A673 (cell line): ENCODE data around the gene C10orf90. TPM values are rescaled to one million over a fixed set of nuclear protein-coding genes. Genes with fewer than 3 reads are reported as not detected.

Experiments used
- BruUV-seq: library from RNA; stranded (reverse); fragments of 400-500 nt; replicated peaks from 2 replicates; lab custom pipeline; 2021; lab: Mats Ljungman, UMichigan
- CTCF ChIA-PET: fragments of 300-600 bp; sonication (Branson Sonifier 250); formaldehyde crosslinking; loops from one replicate; lab custom pipeline; 2022; ENCODE audit warnings: antibody characterized with exemption; lab: Charles Lee
- POLR2A ChIA-PET: fragments of 300-600 bp; sonication (Branson Sonifier 250); formaldehyde crosslinking; loops from one replicate; lab custom pipeline; 2022; ENCODE audit warnings: antibody characterized with exemption; ENCODE audit not compliant: low non-redundant PET; lab: Charles Lee
- DNase-seq: peaks from one replicate; pipeline ENCODE4 v3.0.0-alpha.2; 2015; ENCODE audit warnings: low spot score
- H3K27ac ChIP-seq: fragments of 200-600 bp; sonication (generic); 2 replicates; pipeline ENCODE4 v1.5.1; 2016; ENCODE audit warnings: mixed run types, low read depth, mild to moderate bottlenecking, mixed read lengths, antibody characterized with exemption, low read length; ENCODE audit not compliant: poor library complexity, severe bottlenecking
- H3K27me3 ChIP-seq: fragments of 200-600 bp; sonication (generic); replicated peaks from 2 replicates; pipeline ENCODE4 v1.6.1; 2017; ENCODE audit warnings: mixed run types, low read depth, mild to moderate bottlenecking, mixed read lengths, antibody characterized with exemption, low read length; ENCODE audit not compliant: insufficient read depth, poor library complexity
- H3K36me3 ChIP-seq: fragments of 200-600 bp; sonication (generic); 2 replicates; pipeline ENCODE4 v1.6.1; 2016; ENCODE audit warnings: mixed run types, mild to moderate bottlenecking, mixed read lengths, antibody characterized with exemption, low read length; ENCODE audit not compliant: insufficient read depth, poor library complexity, severe bottlenecking
- H3K4me1 ChIP-seq: fragments of 200-600 bp; sonication (generic); 2 replicates; pipeline ENCODE4 v1.6.1; 2017; ENCODE audit warnings: mixed run types, mild to moderate bottlenecking, mixed read lengths, antibody characterized with exemption, low read length; ENCODE audit not compliant: insufficient read depth, poor library complexity, severe bottlenecking
- H3K4me3 ChIP-seq: fragments of 200-600 bp; sonication (generic); 2 replicates; pipeline ENCODE4 v1.5.1; 2016; ENCODE audit warnings: low read depth, mixed run types, mild to moderate bottlenecking, mixed read lengths, low read length; ENCODE audit not compliant: poor library complexity, severe bottlenecking
- H3K9me3 ChIP-seq: fragments of 200-600 bp; sonication (generic); 2 replicates; pipeline ENCODE4 v1.6.1; 2016; ENCODE audit warnings: mixed run types, low read depth, mild to moderate bottlenecking, mixed read lengths, antibody characterized with exemption, low read length; ENCODE audit not compliant: poor library complexity, severe bottlenecking
- EZH2 ChIP-seq: fragments of 200-600 bp; sonication (generic); IDR thresholded peaks from 2 replicates; pipeline ENCODE4 v1.6.1; 2017; ENCODE audit warnings: borderline replicate concordance, low read depth, mild to moderate bottlenecking, mixed read lengths, antibody characterized with exemption, low read length; ENCODE audit not compliant: poor library complexity, severe bottlenecking
- intact Hi-C: fragments of 100-400 bp; cut with micrococcal nuclease; formaldehyde crosslinking; loops from one replicate; pipeline ENCODE4 v1.10.0; 2022; ENCODE audit not compliant: unreplicated experiment
- total RNA-seq: library from RNA; stranded (reverse); gene quantifications from 2 replicates; pipeline ENCODE4 v1.2.3, GENCODE V29; 2021
- TF ChIP-seq, protein P1 (sequence below): fragments of 300-800, 200-600 bp; sonication (generic); conservative IDR thresholded peaks from 2 replicates; pipeline ENCODE4 v1.5.1; 2017; ENCODE audit warnings: low read depth, mild to moderate bottlenecking, antibody characterized with exemption, low read length, moderate library complexity, mixed read lengths

Gene C10orf90
- total RNA-seq, 1 experiment from 2014 or later: not detected

DNA sequence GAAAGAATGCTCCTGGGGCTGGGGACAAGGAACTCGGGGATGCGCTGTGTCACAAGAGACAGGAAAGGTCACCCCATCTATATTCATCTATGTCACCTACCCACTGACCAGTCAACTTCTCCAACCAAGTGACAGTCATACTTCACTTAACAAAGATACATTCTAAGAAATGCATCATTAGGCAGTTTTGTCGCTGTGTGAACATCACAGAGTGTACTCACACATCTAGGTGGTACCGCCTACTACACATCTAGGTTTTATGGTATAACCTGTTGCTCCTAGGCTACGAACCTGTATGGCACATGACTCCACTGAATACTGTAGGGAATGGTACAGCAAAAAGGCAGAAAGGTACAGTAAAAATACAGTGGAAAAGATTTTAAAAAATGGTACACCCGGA is 278.4 kb downstream of the C10orf90 start:
- intact Hi-C loops: no loop called here
- TF ChIP-seq, protein P1, sequence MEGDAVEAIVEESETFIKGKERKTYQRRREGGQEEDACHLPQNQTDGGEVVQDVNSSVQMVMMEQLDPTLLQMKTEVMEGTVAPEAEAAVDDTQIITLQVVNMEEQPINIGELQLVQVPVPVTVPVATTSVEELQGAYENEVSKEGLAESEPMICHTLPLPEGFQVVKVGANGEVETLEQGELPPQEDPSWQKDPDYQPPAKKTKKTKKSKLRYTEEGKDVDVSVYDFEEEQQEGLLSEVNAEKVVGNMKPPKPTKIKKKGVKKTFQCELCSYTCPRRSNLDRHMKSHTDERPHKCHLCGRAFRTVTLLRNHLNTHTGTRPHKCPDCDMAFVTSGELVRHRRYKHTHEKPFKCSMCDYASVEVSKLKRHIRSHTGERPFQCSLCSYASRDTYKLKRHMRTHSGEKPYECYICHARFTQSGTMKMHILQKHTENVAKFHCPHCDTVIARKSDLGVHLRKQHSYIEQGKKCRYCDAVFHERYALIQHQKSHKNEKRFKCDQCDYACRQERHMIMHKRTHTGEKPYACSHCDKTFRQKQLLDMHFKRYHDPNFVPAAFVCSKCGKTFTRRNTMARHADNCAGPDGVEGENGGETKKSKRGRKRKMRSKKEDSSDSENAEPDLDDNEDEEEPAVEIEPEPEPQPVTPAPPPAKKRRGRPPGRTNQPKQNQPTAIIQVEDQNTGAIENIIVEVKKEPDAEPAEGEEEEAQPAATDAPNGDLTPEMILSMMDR: no peak
- TF ChIP-seq EZH2: no peak
- ChIA-PET POLR2A (no interaction called here), CTCF (no interaction called here)
- H3K4me1 ChIP-seq: no peaks in the 10 kb centered on the region
- no peak overlapping the region for H3K4me3 ChIP-seq
- H3K27me3 ChIP-seq: peaks cover 36% of the 10 kb centered on the region
- no peaks in the 10 kb centered on the region for H3K9me3 ChIP-seq
- no peak overlapping the region for H3K27ac ChIP-seq
- BruUV-seq: no TSS peak
- H3K36me3 ChIP-seq: no peaks in the 10 kb centered on the region
- no peak for DNase-seq

DNA sequence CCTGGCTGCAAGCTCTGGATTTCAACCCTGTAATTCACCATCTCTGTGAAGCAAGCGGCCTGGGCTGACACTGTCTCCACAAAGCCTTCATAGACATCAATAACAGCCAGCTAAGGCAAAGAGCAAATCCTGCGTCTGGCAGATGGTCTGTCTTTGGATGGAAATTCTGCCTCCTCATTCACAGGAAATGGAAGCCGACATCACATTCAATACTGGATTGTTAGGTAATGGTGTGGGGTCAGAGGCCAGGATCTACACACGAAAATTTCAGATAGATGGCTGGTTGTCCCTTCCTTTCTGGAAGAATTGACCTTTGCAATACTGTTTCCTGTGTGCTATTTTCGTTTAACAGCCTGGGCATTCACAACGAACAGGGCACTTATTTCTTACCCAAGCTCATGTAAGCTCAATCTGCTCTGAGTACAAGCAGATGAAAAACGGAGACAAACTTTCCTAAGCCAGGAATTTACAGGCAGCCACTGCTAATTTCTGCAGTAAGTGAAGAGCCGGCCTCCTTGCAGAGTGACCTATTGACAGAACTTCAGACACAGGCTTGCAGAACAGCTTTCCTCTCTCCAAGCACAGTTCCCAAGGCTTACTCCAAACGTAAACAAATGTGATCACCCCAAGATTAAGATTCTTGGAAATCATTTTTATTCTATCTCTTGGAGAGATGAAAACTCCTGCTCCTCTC is 279.2 kb downstream of the C10orf90 start:
- peaks cover 42% of the 10 kb centered on the region for H3K27me3 ChIP-seq
- H3K27ac ChIP-seq: no peak overlapping the region
- H3K4me1 ChIP-seq: no peaks in the 10 kb centered on the region
- no peaks in the 10 kb centered on the region for H3K9me3 ChIP-seq
- TF ChIP-seq, protein P1: no peak
- TF ChIP-seq EZH2: no peak
- DNase-seq: no peak
- H3K4me3 ChIP-seq: no peak overlapping the region
- CTCF ChIA-PET: no interaction called here
- POLR2A ChIA-PET: no interaction called here
- intact Hi-C loops: no loop called here
- H3K36me3 ChIP-seq: no peaks in the 10 kb centered on the region
- BruUV-seq: no TSS peak

DNA sequence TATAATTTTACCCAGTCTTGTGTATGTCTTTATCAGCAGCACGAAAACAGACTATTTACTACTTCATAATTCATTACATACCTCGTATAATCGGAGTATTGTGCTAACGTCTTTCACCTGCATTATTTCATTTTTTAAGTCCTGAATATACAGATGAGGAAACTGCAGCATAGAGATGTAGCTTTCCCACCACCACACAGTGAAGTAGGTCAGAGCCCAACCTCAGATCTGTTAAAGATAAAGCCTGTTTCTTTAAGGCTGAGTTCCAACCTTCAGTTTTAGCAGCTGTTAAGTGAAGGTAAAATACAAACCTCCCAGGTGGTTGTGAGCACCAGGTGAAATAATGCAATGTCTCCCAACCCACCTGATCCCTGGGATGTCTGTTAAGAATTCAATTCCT is 280.2 kb downstream of the C10orf90 start:
- Histone ChIP-seq H3K9me3 (no peaks in the 10 kb centered on the region), H3K27me3 (peaks cover 42% of the 10 kb centered on the region), H3K36me3 (no peaks in the 10 kb centered on the region), H3K4me1 (no peaks in the 10 kb centered on the region), H3K27ac (no peak overlapping the region), H3K4me3 (no peak overlapping the region)
- no TSS peak for BruUV-seq
- no peak for DNase-seq
- TF ChIP-seq EZH2: no peak
- TF ChIP-seq, protein P1: no peak
- POLR2A ChIA-PET: no interaction called here
- CTCF ChIA-PET: no interaction called here
- intact Hi-C loops: no loop called here
